LNCAP (cell line): ENCODE results near the gene ADAM29.

ENCODE experiments used
- CTCF ChIP-seq: fragments of 450-650 bp; IDR thresholded peaks from 2 replicates; pipeline ENCODE4 v1.5.1; 2017; ENCODE audit warnings: mild to moderate bottlenecking

The ADAM29 gene

GRCh38 chr4:174907508-174907907 is 10.7 kb upstream of the ADAM29 start:
- TF ChIP-seq CTCF, result no peak

DNA sequence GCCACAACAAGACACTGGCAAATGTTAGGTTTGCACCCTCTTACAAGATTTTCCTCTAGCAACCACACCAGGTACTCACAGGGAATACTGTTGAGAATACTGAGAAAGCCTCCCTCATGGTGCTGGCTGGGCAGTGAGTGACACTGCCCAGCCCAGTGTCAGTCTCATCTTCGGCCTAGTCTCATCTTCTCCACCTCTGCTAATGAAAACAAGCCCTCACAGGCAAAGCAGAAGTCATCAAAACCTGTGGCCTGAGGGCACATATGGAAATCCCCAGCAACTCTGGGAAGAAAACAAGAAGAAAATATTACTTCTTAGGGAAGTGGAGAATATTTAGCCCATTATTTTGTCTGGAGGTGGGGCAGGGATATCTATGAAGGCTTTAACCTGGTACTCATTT is 7.9 kb upstream of the ADAM29 start:
- TF ChIP-seq CTCF, result no peak

GRCh38 chr4:174912919-174913543 is 5.1 kb upstream of the ADAM29 start:
- no peak for TF ChIP-seq CTCF

- no peak for TF ChIP-seq CTCF
Observed at GRCh38 chr4:174919886-174920423, 1.8 kb downstream of the ADAM29 start.

DNA sequence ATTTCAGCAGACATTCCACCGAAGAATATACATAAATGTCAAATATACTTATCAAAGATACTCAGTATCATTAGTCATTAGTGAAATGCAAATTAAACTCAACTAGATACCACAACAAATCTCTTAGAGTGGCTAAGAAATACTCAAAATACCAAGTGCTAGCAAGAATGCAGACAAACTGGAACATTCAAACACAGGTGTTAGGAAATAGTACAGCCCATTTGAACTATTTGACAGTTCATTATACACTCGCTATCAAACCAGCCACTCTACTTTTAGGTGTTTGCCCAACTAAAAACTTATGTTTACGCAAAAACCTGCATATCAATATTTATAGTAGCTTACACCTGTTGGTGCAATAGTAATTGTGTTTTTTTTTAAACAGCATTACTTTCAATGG is 8.8 kb downstream of the ADAM29 start:
- no peak for TF ChIP-seq CTCF

- no peak for TF ChIP-seq CTCF
Observed at GRCh38 chr4:174928174-174928573, 10.0 kb downstream of the ADAM29 start.

DNA sequence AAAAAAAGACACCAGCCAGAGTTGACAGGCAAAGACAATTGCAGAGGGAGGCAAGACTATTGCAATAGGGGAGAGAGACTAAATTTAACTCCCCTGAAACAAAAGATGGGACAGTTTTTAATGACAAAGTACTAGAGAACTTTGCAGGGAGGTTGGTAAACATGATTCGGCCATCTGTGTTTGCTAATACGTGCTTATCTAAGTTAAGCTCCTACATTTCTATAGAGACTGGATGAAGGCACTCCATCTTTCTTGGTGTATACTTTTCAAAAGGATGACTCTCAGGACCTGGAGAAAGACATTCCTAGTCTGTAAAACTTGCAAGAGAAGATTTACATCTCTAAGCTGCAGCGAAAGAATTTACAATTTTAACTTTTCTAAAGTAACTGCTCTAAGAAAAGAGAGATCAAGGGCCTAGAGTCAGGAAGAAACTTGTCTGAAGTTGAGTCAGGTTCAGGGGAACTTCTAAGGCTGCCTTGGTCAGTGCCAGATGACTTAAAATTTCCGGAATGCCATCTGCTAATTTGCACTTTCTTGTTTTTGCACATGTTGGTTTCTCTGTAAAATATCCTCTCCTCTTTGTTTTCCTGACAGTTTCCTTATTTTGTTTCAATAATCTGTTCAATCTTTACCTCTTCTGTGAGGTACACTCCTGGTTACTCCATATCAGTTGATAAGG is 10.6 kb downstream of the ADAM29 start:
- TF ChIP-seq CTCF, result no peak
